HG03432 (cell line): ENCODE data around the gene FAM153A.
"Not testable (repeated sequence)": the region's sequence is repeated elsewhere in the genome, so short reads cannot be mapped to it uniquely, and the experiment has no call there.

Source experiments
- ATAC-seq: cut with Tn5 transposase; IDR thresholded peaks from one replicate; pipeline ENCODE4 v1.9.1; 2021; ENCODE audit warnings: mild to moderate bottlenecking, moderate library complexity; ENCODE audit not compliant: unreplicated experiment

Gene FAM153A

DNA sequence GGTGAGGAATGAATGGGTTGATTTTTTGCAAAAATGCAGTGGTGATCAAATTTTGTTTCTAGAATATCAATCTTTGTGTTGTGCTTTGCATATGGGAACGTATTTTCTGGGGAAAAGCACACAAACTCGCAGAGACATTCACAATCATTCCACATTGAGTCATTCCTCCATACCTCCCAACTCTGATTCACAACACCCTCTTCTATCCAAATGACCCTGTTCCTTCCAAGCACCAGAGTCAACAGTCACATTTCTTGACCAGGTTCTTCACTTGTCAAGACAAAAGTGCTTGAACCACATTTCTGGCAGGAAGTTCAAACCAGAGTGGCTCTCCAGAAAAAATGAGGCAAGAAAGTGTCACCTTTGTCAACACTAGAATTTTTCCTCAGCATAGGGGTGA is 35.3 kb downstream of the FAM153A start:
- ATAC-seq, result not testable (repeated sequence)

DNA sequence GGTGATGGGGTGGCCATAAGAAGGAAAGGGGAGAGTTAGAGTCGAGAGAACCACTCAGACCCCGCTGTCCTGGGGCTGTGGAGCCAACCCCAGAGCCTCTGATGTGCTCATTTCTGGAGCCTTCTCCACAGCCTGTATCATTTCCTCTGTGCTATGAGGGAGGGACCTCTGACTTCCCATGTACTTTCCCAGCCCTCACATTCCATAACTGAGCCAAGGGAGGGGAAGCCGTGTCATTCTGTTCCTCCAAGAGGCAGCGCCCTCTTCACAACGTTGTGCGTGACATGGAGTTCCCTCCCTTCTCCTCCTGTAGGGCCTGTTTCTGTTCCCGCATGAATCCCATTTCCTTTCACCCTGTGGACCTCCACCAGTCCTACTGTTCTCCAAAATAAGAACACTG is 57.8 kb downstream of the FAM153A start:
- not testable (repeated sequence) for ATAC-seq

DNA sequence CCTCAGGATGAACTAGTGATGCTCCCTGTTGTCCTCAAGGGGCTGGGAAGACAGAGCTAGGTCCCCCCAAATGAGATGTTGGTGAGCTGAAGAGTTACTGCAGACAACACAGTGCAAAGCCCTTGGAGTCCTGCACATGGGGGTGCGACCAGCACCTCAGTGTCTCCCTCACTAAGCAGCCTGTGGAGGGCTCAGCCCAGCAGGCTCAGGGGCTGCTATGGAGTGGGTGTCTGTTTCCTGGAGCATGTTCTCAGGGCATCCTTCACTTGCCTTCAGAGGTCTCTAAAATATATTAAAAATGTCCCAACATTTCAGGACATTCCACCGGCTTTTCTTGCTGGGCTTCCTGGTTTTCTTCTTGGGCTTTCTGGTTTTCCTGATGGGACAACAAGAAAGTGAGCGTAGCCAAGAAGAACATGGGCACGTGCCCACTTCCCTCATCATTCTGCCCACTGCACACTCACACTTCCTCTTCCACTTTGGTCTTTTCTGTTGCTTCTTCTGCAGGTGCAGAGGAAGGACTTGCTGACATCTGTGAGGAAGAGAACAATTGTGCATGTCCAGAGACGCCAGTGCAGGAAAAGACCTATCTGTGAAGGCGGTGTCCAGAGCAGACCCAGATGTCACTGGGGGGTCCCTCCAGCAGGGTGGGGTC is 58.7 kb downstream of the FAM153A start:
- not testable (repeated sequence) for ATAC-seq

DNA sequence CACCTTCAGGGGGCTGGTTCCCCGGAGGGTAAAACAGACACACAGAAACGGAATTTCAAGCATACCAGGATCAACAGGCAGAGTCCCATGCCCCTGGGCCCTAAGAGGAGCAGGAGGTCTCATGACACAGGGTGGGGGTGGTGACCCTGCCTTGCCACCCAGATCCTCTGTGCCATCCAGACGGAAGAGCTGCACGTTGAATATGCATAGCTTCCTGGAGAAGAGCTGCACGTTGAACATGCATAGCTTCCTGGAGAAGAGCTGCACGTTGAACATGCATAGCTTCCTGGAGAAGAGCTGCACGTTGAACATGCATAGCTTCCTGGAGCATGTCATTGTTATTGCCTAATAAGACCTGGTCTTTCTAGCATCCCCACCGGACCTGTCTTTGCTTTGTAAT is 59.9 kb downstream of the FAM153A start:
- not testable (repeated sequence) for ATAC-seq

DNA sequence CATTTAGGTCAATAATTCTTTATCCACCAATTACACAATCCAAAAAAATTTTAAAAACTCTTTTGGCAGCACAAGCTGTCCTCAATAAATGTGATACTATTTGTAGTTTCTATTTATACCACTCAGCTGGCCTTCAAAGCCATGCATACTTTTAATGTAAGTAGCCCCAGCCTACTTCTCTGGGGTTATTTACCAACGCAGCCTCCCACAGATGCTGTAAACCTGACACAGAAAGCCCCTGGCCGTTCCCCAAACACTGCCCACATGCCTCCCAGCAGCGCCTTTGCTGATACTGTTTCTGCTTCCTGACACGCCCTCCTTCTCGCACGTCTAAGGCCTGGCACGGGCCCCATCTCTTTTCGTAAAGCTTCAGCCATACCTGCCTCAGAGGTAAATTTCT is 62.7 kb downstream of the FAM153A start:
- not testable (repeated sequence) for ATAC-seq

DNA sequence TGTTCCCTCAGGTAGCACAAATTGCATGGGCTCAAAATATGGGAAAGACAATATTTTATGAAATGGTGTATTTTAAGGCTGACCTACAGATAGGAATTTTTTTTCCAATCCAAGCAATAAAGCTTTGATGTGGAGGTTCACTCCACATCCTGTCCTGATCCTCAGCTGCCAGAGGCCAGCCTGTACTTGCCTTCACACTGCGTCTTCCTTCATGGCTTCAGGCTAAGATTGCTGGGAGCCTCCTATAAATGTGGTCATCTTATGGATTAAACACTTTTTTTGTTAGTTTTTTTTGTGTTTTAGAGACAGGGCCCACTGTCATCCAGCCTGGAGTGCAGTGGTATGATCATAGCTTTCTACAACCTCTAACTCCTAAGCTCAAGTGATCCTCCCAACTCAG is 67.3 kb downstream of the FAM153A start:
- not testable (repeated sequence) for ATAC-seq

DNA sequence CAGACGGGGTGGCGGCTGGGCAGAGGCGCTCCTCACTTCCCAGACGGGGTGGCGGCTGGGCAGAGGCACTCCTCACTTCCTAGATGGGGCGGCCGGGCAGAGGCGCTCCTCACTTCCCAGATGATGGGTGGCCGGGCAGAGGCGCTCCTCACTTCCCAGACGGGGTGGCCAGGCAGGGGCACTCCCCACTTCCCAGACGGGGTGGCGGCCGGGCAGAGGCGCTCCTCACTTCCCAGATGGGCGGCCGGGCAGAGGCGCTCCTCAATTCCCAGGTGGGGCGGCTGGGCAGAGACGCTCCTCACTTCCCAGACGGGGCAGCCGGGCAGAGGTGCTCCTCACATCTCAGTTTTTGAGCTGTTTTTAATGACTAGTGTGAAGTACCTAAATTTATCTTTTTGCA is 86.6 kb downstream of the FAM153A start:
- not testable (repeated sequence) for ATAC-seq

DNA sequence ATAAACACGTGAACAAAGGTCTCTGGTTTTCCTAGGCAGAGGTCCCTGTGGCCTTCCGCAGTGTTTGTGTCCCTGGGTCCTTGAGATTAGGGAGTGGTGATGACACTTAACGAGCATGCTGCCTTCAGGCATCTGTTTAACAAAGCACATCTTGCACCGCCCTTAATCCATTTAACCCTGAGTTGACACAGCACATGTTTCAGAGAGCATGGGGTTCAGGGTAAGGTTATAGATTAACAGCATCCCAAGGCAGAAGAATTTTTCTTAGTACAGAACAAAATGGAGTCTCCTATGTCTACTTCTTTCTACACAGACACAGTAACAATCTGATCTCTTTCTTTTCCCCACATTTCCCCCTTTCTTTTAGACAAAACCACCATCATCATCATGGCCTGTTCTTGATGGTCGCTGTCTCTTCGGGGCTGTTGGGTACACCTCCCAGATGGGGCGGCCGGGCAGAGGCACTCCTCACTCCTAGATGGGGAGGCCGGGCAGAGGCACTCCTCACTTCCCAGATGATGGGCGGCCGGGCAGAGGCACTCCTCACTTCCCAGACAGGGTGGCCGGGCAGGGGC is 87.3 kb downstream of the FAM153A start:
- ATAC-seq, result not testable (repeated sequence)

DNA sequence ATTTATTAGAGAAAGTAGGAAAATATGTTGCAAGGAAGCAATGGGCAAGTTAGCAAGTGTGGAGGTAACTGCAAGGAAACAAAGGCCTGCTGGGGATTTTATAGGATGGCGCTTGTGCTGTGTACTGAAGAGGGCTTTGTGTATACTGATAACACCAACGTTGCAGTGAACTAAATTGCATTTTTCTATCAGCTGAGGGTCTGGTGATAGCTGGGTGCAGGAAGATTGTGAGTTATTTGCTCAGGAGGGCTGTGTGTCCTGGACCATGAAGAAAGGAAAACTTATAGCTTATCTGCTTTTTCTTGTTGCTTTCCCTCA is 88.2 kb downstream of the FAM153A start:
- not testable (repeated sequence) for ATAC-seq

DNA sequence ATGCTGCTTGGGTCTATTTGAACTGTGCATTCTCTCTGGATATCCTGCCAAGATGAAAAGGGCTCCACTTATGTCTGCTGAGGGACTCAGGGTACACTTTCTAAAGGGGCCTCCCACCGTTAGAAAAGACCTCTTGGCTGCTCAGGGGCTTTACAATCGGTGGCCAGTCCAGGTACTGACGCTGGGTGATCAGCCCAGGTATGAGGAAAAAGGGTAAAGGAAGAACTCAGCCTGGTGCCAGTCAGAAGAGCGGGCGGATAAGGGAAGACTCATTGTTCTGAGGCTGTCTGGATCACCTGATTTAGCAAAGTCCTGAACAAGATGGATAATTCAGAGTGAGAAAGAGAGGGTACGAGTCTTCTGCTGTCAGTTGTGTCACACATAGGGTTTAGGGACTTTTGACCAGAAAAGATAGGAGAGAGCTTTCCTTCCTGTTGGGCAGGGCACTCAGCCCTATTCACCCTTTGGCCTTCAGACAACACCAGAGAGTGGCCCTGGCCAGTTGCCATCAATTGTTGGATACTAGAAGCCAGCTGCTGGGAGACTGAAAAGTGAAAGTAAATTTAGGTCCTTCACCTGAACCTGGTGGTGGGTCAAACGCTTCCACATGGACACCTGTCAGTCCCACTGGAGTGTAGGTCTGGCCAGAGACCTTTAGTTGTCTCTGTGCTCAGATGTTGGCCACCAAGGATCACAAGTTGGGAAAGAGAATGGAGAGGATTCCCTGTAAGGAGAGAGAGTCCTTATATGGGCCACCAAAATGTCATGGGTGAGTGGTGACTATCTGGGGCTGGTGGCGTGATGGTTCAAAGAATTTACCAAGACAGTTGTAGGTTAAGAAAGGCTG is 88.8 kb downstream of the FAM153A start:
- not testable (repeated sequence) for ATAC-seq

DNA sequence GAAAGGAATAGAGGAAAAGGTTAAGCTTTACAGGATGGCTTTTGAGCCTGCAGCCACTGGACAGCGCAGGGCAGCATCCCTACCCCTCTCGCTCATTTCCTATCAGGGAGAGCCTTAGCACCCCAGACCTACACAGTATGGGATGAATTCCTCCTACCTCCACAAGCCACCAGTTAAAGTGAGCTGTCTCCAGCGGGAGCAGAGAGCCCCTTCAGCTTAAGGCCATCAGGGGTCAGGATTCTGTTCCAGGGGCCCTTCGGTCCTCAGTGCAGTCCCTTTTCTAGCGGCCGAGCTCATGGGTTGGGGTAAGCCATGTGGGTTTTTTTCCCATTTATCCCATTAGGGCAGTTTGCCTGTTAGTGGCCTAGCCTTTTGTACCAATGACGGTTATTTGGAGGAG is 89.7 kb downstream of the FAM153A start:
- not testable (repeated sequence) for ATAC-seq

DNA sequence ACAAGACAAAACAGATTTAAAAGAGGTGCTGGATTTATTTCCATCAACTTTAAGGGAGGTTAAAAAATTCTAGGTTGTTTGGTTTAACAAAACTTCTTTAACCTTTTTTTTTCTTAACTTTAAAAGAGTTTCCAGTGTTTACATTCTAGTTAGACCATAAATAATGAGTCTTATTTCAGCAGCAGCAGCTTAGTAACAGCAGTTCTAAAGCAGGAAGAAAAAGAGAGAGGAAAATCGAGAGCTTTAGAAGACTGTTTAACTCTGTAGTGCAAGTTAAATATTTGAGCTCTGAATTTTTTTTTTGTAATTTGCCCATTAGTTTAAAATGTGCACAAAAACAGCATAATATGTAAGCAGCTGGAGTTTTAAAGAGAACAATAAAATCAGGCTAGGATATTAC is 90.2 kb downstream of the FAM153A start:
- not testable (repeated sequence) for ATAC-seq

DNA sequence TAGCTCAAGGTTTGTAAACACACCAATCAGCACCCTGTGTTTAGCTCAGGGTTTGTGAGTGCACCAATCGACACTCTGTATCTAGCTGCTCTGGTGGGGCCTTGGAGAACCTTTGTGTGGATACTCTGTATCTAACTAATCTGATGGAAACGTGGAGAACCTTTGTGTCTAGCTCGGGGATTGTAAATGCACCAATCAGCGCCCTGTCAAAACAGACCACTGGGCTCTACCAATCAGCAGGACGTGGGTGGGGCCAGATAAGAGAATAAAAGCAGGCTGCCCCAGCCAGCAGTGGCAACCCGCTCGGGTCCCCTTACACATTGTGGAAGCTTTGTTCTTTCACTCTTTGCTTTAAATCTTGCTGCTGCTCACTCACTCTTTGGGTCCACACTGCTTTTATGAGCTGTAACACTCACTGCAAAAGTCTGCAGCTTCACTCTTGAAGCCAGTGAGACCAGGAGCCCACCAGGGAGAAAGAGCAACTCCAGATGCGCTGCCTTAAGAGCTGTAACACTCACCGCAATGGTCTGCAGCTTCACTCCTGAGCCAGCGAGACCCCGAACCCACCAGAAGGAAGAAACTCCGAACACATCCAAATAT is 93.6 kb downstream of the FAM153A start:
- not testable (repeated sequence) for ATAC-seq

DNA sequence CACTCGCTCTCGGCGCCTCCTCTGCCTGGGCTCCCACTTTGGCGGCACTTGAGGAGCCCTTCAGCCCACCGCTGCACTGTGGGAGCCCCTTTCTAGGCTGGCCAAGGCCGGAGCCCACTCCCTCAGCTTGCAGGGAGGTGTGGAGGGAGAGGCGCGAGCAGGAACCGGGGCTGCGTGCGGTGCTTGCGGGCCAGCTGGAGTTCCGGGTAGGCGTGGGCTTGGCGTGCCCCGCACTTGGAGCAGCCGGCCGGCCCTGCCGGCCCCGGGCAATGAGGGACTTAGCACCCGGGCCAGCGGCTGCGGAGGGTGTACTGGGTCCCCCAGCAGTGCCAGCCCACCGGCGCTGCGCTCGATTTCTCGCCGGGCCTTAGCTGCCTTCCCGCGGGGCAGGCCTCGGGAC is 94.6 kb downstream of the FAM153A start:
- not testable (repeated sequence) for ATAC-seq

DNA sequence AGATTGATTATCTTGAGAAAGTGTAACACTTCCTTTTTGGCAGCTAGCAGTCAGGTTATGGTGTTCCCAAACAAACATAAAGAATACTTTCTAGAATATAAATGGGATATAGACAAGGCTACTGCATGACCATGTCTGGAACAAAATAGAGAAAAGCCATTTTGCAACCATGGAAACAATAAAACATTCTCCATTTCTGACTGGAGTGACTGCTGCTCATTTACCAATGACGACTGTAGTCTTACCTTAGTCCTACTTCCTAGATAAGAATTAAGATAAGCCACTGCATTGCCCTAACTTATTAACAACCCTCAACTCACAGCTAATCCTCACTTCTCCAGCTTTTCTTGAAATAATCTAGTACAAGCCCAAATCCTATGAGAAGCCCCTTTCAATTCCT is 100.8 kb downstream of the FAM153A start:
- not testable (repeated sequence) for ATAC-seq
